ENCODE results near the gene ENPP1.

The ENPP1 gene

GRCh38 chr6:131917318-131917717 is 109.5 kb downstream of the ENPP1 start:
- in situ Hi-C loops (cut with MboI; ENCODE audit: low sequenced_read_pairs, unreplicated experiment): loop anchor here (25.0 kb wide), 1 partner anchor 295 kb away; no protein-coding TSS in a partner anchor
- TF ChIP-seq CTCF (IDR thresholded peaks at IDR 0.05; ENCODE audit: borderline replicate concordance, control extremely low read depth, extremely low read depth, insufficient read depth, missing control alignments): no peak
- DNase-seq (ENCODE audit: low spot score): no peak

- in situ Hi-C loops (cut with MboI; ENCODE audit: low sequenced_read_pairs, unreplicated experiment): loop anchor here (25.0 kb wide), 1 partner anchor 294 kb away; no protein-coding TSS in a partner anchor
- no peak for DNase-seq (ENCODE audit: low spot score)
- TF ChIP-seq CTCF (IDR thresholded peaks at IDR 0.05; ENCODE audit: borderline replicate concordance, control extremely low read depth, extremely low read depth, insufficient read depth, missing control alignments): no peak
Observed at GRCh38 chr6:131917763-131918649, 110.2 kb downstream of the ENPP1 start.

- no peak for DNase-seq (ENCODE audit: low spot score)
- TF ChIP-seq CTCF (IDR thresholded peaks at IDR 0.05; ENCODE audit: borderline replicate concordance, control extremely low read depth, extremely low read depth, insufficient read depth, missing control alignments): no peak
- in situ Hi-C loops (cut with MboI; ENCODE audit: low sequenced_read_pairs, unreplicated experiment): loop anchor here (25.0 kb wide), 1 partner anchor 293 kb away; no protein-coding TSS in a partner anchor
Observed at GRCh38 chr6:131918650-131919355, 111.0 kb downstream of the ENPP1 start.

GRCh38 chr6:131920656-131921055 is 112.8 kb downstream of the ENPP1 start:
- in situ Hi-C loops (cut with MboI; ENCODE audit: low sequenced_read_pairs, unreplicated experiment): loop anchor here (25.0 kb wide), 1 partner anchor 292 kb away; no protein-coding TSS in a partner anchor
- TF ChIP-seq CTCF (IDR thresholded peaks at IDR 0.05; ENCODE audit: borderline replicate concordance, control extremely low read depth, extremely low read depth, insufficient read depth, missing control alignments): no peak
- DNase-seq (ENCODE audit: low spot score): no peak

- in situ Hi-C loops (cut with MboI; ENCODE audit: low sequenced_read_pairs, unreplicated experiment): loop anchor here (25.0 kb wide), 1 partner anchor 289 kb away; no protein-coding TSS in a partner anchor
- peak; percentile 49 for TF ChIP-seq CTCF (IDR thresholded peaks at IDR 0.05; ENCODE audit: borderline replicate concordance, control extremely low read depth, extremely low read depth, insufficient read depth, missing control alignments)
- DNase-seq (ENCODE audit: low spot score): peak; percentile 41
Observed at GRCh38 chr6:131923356-131923755, 115.5 kb downstream of the ENPP1 start.

GRCh38 chr6:131924881-131925474 is 117.2 kb downstream of the ENPP1 start:
- DNase-seq (ENCODE audit: low spot score): peak; percentile 42
- in situ Hi-C loops (cut with MboI; ENCODE audit: low sequenced_read_pairs, unreplicated experiment): loop anchor here (25.0 kb wide), 1 partner anchor 287 kb away; no protein-coding TSS in a partner anchor
- TF ChIP-seq CTCF (IDR thresholded peaks at IDR 0.05; ENCODE audit: borderline replicate concordance, control extremely low read depth, extremely low read depth, insufficient read depth, missing control alignments): peak; percentile 20

Measured in GM13976 (cell line).